Ecto neural progenitor cell (in vitro differentiated cells): ENCODE measurements around the gene CTU2.

Experiments
- DNase-seq: peaks from one replicate; pipeline ENCODE4 v3.0.0-alpha.2; 2018; ENCODE audit warnings: low spot score

Gene CTU2

DNA sequence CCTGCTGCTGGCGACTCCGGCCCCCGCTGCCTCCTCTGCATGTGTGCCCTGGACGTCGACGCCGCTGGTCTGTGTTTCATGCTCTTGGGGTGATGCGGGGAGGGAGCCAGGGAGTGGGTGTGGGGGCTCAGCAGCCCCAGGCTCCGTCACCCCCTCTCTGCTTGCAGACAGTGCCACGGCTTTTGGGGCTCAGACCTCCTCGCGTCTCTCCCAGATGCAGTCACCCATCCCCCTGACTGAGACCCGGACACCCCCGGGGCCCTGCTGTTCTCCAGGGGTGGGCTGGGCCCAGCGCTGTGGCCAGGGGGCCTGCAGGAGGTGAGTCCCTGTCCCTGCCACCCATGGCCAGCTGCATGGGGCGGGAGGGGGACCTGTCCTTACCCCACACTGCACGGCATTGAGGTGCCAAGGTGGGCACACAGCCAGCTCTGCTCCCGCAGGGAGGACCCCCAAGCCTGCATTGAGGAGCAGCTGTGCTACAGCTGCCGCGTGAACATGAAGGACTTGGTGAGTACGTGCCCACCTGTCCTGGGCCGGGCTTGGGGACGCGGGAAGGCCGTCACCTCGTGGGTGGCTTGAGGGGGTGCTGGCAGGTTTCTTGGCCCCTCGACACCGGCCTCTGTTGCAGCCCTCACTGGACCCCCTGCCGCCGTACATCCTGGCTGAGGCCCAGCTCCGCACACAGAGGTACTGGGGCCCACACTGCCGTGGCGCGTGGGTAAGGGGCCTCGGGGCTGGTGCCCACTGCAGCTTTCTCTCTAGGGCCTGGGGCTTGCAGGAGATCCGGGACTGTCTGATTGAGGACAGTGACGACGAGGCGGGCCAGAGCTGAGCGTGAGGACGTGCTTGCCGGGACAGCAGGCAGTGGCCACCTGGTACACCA is 8.4 kb downstream of the CTU2 start:
- no peak for DNase-seq

DNA sequence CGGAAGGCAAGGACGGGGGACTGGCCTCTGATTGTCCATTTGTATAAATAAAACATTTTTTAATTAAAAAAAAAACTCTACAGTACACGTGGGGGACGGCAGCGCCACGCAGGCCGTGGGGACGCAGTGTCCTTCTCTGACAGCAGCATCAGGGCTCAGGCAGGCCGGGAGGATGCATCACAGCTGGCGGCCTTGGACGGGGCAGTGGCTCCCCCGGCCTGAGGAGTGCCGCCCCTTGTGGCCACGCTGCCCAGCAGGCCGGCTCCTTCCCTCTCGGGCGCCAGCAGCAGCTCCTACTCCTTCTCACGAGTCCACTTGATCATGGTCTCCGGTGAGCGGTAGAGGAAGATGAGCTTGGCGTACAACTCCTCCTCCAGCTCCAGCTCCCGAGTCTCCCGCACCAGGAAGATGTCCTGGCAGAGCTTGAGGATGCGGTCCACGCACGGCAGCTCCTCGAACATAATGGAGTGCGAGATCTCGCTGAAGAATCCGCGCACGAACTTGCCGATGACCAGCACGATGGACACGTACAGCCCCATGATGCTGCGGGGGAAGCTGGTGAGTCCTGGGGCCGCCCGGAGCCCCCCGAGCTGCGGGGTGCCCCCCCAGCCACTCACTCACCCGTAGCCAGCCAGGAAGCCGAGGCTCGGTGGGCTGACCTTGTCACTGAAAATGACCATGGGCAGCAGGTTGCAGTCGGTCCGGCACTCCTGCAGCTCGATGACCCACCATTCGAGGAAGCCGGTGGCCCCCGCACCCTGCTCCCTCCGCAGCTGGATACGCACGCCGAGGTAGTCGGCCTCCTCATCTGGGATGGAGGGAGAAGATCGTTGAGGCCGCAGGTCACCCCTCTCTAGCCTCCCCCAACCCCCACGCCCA is 9.2 kb downstream of the CTU2 start:
- no peak for DNase-seq

DNA sequence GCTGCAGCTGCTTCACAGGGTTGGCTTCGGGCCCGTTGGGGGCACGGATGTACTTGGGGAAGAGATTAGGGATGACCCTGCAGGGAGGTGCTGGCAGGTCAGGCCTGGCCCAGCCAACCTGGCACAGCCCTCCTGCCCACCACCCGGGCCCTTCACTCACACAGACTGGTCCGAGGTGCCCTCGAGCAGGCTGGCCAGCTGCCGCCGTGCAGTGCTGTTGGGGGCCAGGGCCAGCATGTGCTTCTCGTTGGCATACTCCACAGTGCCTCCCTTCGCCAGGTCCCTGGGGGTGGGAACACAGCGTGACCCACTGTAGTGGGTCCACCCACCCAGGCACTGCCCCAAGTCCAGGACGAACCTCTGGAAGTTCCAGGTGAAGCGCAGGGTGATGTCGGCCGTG is 9.9 kb downstream of the CTU2 start:
- no peak for DNase-seq

DNA sequence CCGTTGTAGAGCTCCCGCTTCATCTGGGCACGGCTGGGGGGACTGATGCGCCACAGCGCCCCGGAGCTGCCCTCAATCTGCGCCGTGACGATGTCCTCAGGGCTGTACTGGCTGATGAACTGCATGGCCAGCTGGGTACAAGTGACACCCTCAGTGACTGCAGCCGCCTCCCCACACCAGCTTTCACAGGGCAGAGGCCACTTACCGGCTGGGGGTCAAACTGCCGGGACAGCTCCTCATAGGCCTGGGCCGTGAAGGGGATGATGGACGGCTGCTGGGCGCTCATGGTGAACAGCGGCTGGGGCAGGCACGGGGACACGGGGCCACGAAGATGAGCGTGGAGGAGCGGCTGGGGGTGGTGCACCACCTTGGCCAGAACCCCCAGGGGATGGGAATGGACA is 10.3 kb downstream of the CTU2 start:
- DNase-seq: no peak

DNA sequence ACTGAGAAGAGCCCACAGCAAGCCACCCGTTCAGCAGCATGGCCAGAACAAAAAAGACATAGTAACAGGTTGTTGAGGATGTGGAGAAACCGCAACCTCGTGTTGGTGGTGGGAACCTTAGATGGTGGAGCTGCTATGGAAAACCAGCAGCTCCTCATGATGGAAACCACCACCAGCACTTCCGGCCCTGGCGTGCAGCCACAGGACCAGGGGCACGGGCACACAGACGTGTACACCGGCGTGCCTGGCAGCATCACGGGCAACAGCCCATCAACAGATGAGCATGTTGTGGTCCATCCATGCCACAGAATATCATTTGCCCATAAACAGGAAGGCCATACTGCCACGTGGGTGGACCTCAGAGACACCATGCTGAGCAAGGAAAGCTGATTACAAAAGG is 11.9 kb downstream of the CTU2 start:
- DNase-seq: no peak

DNA sequence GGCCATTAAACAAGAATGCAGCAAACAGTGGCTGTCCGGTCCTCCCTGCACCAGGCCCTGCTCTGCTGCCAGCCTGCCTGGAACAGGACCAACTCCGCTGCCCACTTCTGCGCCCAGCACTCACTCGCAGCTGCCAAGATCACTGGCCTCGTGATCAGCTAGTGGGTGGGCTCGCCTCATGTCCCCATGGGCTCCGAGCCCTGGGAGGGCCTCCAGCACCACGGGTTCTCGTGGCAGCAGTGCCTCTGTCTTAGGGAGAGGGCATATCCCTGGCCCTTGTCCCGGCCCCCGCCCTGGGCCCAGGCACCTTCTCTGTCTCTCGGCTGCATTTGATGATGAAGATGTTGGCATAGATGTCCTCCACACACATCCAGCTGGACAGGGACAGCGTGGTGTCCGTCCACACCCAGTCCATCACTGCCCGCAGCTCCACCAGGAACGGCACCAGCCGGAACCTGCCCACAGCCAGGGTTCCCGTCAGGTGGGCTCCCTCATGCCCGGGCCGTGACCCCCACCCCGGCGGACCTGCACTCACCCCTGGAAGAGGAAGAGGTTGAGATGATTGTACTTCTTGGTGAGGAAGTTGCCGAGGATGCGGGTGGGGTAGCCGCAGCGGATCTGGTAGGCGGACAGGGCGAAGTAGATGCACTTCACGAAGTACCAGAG is 13.1 kb downstream of the CTU2 start:
- no peak for DNase-seq

DNA sequence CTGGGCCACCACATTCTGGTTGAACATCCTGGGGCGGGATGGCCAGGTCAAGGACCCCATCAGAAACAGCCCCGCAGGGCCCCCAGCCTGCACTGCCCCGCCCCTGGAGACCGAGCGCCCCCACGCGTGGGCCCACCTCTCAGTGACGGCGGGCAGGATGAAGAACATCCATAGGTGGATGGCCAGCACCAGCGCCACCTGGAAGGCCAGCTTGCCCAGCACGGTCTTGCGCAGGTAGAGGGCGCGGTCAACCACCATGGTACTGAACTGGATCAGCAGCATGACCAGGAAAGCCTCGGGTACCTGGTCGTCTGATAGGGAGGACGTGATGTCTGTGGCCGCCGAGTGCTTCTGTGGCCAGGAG is 13.6 kb downstream of the CTU2 start:
- no peak for DNase-seq

DNA sequence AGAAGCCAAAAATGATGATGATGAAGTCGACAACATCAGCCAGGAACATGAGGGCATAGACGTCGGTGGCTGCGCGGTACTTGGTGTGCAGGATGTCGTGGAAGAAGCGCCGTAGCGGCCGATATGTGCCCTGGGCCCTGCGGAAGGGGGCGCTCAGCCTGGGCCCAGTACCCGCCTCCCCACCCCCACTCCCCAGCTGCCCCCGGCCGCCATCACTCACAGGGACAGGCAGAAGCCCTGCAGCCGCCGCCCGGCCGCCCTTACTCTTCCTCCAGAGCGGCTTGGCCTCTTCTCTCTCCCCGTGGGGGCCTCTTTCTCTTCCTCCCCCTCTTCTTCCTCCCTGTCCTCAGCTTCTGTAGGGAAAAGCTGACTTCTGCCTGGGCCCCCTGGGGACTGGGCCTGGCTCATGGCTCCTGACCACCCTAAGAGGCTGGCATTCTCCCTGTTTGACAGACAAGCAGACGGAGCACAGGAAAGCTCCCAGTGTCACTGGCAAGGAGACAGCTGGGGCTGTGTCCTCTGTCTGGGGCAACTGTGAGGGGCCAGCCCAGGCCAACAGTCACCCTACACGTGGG is 14.2 kb downstream of the CTU2 start:
- DNase-seq: no peak

DNA sequence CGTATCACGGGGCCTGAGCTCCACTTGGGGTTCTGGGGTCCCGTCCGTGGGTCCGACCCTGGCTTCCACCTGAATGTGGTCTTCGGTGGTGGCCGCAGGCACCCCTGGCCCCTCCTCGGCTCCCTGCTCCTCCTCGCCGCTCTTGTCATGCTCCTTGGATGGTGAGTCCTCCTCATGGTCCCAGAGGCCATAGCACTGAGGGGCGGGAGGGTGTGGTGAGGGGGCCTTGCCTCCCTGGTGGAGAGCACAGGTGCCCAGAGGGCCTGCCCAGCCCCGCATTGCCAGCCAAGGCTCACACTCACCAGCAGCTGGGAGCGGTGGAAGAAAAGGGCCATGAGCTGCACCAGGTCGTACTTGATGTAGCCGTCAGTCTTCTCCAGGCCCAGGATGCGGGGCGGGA is 14.9 kb downstream of the CTU2 start:
- DNase-seq: no peak

DNA sequence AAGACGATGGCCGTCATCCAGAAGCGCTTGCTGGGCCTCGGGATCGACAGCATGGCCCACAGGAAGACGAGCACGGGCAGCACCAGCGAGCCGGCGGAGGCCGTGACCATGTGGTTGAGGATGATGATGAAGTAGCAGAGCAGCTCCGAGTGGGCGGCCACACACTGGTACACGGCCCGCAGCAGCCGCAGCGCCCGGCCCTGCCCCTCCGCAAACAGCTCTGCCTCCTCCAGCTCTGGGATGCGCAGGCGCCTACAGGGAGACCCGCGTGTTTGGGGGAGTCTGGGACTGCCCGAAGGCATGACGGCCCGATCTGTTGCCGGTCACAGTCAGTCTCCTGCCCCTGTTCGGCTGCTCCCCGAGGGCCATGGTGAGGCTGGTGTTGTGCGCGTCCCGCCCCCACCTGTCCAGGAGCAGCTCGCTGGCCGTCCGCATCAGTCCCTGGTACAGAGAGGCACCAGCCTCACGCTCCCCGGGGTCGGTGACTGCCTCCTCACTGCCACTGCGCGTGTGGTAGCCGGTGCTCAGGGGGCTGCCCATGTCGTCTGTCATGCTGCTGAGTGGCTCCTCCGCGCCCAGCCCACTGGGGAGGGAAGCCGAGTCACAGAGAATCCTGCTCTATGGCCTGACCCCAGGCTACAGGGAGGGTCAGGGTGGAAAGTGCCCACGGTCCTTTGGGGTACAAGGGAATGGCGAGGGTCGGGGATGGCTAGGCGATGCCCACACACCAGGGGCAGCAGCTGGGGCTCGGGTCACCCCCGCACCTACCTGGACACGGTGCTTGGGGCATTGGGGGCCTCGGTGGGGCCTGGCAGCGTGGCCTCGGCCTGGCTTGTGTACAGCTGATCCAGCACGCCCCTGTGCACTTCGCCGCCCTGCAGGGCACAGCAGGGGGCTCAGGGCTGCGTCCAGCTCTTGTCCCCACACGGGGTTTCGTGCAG is 15.8 kb downstream of the CTU2 start:
- DNase-seq: no peak

DNA sequence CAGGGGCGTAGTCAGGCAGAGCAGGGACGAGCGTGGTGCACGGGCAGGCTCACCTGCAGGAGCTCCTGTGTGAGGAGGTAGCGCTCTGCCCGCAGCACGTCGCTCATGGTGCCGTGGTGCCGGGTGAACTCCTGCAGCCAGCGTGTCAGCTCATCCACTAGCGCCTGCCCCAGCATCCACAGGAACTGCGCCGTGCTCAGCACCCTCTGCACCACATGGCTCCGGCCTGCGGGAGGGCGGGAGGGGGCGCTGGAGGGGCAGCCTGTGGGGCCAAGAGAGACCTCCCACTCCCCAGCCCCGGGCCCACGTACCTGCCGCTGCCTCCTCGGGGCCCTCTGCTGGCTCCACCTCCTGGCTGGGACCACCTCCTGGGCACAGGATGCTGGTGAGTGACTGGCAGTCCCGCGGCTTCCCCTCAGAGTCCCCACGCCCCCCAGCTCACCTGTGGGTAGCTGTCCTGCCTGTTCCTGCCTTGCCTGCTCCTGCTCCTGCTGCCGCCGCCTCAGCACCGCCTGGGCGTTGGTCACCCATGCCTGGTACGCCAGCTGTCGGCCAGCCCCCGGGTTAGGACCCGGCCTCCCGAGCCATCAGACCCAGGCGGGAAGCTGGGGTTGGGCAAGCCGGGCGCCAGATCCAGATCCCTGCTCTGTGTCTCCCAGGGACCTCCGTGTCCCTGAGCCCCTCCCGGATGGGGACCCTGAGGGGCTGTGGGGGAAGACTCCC is 16.6 kb downstream of the CTU2 start:
- no peak for DNase-seq

DNA sequence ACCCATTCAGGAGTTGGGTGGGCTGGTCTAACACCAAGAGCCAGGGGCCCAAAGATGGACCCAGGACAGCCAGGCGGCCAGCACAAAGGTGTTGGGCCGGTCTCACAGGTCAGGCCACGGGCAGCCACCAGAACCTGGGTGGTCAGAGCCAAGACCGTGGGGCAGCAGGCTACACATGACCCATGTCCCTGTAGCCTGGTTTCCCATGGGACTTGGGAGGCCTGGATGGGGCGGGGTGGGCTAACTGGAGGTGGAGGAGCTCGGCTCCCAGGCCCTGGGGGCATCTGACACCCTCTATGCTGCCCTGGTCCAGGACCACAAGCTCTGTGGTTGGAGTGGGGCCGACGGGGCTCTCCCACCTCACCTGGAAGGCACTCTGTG is 17.2 kb downstream of the CTU2 start:
- no peak for DNase-seq

DNA sequence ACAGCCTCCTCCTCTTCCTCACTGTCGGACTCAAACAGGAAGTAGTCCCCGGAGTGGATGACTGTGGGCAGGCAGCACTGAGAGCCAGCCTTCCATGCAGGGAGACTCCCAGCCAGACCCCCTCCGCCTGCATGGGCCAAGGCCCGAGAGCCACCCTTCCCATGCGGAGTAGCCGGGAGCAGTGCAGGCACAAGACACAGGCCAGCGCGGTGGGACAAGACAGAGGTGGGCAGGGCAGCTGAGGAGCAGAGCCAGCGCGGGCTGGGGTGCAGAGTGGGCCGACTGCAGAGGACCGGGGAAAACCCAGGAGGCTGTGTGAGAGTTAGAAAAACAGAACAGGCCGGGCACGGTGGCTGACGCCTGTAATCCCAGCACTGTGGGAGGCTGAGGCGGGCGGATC is 17.6 kb downstream of the CTU2 start:
- no peak for DNase-seq

DNA sequence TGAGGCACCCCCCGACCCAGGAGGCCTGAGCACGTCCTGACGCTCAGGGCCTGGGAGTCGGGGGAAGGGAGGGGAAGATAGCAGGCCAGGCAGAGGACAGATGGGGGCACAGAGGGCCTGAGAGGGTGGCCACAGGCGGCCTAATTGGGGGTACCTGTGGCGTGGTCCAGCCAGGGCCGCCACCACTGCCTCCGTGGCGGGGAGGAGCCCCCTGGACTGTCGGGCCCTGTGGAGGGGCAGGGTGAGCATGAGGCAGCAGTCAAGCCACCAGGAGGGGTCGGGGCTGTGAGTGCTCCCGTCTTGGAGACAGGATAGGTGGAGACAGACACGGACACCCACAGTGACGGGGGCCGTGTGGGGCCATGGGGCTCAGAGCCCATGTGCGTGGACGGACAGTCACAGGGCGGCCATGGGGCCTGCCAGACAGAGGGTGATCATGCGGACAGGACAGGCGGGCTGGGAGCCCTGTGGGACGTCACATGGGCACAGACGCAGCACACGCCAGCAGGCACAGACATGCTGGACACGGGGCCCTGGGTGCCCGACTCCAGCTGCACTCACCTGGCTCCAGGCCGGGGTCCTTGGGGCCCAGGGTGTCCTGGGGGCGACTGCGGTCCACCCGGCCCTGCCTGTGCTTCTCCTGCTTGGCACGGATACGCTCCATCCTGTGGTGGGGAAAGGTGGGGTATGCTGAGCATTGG is 18.7 kb downstream of the CTU2 start:
- DNase-seq: no peak

DNA sequence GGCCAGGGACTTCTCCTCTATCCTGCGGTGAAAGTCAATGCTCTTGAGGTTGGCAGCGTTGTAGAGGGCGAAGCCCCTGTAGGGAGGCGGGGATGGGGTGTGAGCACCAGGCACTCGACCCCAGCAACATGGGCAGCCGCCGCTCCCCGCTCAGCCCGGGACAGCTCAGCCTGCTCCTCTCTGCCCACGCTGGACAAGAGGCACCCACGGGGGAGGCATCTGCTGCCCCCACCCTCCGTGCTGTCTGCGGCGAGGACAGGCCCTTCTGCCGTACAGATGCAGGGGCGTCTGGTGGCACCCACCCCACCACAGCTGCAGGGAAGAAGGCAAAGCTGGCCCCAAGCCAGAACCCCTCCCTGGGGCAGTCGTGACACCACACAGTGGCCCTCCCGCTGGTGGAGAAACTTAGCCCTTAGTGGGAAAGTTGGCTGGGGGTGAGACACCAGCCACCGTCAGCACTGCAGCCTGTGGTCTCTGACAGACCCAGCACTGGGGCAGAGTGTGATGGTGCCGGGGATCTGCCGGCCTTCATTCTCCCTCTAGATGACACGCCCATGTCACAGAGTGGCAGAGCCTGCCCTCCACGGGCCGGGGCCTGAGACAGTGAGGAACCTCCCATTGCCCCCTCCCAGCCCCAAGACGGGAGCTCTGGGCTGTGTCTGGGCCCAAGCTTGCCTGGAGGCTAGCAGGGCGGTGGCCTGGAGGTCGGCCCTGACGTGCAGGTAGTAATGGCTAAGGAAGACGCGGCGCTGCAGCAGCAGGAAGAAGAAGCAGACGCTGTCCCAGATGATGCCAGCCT is 19.5 kb downstream of the CTU2 start:
- no peak for DNase-seq

DNA sequence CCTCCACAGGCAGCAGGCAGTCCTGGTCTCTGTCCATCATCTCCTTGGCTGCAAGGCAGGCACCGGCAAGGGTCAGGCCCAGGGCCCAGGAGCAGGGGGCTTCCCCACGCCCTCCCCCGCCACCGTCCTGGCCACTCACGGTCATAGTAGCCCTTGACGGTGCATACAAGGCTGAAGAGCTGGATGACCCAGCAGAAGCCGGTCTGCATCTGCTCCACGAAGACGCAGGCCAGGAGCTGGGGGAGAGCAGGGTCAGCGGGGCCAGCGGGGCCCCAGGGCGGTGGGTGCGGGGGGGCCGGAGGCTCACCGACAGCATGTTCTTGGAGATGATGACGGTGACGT is 20.1 kb downstream of the CTU2 start:
- DNase-seq: no peak

DNA sequence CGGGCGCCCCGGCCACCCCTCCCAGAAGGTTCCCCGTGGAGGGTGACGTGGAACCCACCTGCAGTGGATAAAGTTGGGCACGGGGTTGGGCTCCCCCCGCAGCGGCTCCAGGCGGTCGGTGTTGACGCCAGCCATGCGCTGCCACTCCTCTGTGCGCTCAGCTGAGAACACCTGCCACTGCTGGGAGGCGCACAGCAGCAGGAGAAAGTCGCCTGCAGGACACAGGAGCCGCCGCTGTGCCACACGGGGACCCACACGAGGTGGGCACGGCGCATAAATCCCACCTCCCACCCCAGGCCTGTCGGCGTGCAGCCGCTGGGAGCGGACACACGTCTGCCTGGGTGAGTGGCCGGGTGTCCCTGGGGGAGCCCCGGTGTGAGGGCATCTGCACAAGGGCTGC is 20.7 kb downstream of the CTU2 start:
- DNase-seq: no peak

DNA sequence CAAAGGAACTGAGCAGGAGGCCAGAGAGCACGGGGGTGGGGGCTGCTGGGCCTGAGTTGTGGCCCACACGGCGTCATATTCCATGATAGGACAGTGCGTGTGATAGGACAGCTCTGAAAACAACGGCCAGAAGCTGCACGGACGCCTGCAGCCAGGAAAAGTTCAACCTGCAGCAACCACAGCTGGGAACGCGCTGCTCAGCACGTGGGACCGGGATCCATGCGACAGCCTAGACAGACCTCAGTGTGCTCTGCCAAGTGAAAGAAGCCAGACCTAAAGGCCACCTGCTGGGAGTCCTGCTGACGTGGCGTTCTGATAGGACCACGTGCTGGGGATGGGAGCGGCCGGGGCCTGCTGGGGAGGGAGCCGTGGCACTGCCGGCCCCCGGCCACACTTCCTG is 21.6 kb downstream of the CTU2 start:
- no peak for DNase-seq
